A549 (cell line): ENCODE results near the gene NKX3-2. TPM values are rescaled to one million over a fixed set of nuclear protein-coding genes. Genes with fewer than 3 reads are reported as not detected.

Experiments used
- ATAC-seq, 2 experiments: fragments of 200-7000 bp in 1 of 2; fragments of >200 bp in 1 of 2; cut with Nextera tagmentation in 1 of 2; cut with Tn5 transposase in 1 of 2; 3 replicates each; pipeline versions ENCODE4 v1.8.0 to v1.9.1; 2018 to 2020; ENCODE audit warnings: mild to moderate bottlenecking in 1 of 2, moderate library complexity in 1 of 2
- CTCF ChIA-PET: fragments of 300-600 bp; sonication (Branson Sonifier 250); formaldehyde crosslinking; extraction: SDS; loops from one replicate; lab custom pipeline; 2021; ENCODE audit warnings: antibody characterized with exemption, inconsistent platforms; lab: Yijun Ruan, JAX
- POLR2A ChIA-PET: fragments of 350-600 bp; formaldehyde crosslinking; extraction: SDS; loops from one replicate; lab custom pipeline; 2021; ENCODE audit warnings: antibody characterized with exemption, inconsistent platforms; lab: Yijun Ruan, JAX
- DNase-seq, 2 experiments: peaks; one replicate each; pipeline versions ENCODE4 v3.0.0 to v3.0.0-alpha.2; 2011 to 2016; ENCODE audit warnings: low read depth in 1 of 2, low spot score in 1 of 2
- FAIRE-seq: peaks from 2 replicates; lab custom pipeline; 2011; peaks lifted over from hg19 to GRCh38; lab: Jason Lieb, UNC
- H3K27ac ChIP-seq, 2 experiments: fragments of >200 bp; sonication (Bioruptor Twin); formaldehyde crosslinking; 3 replicates each; pipeline ENCODE4 v1.5.1; 2016 to 2017
- H3K4me1 ChIP-seq: fragments of >200 bp; sonication (Bioruptor Twin); formaldehyde crosslinking; 3 replicates; pipeline ENCODE4 v1.6.1; 2016
- H3K4me2 ChIP-seq: fragments of >200 bp; sonication (Bioruptor Twin); formaldehyde crosslinking; 3 replicates; pipeline ENCODE4 v1.6.1; 2016
- H3K4me3 ChIP-seq: fragments of >200 bp; sonication (Bioruptor Twin); formaldehyde crosslinking; 3 replicates; pipeline ENCODE4 v1.5.1; 2016
- H3K9me3 ChIP-seq: fragments of >200 bp; sonication (Bioruptor Twin); formaldehyde crosslinking; 3 replicates; pipeline ENCODE4 v1.6.1; 2016
- CEBPB ChIP-seq, 2 experiments: fragments of >200 bp in 1 of 2; sonication (Bioruptor Twin) in 1 of 2; formaldehyde crosslinking in 1 of 2; IDR thresholded peaks; 2 replicates each; pipeline ENCODE4 v1.6.1; 2012 to 2016
- CHD2 ChIP-seq: fragments of 150-350 bp; IDR thresholded peaks from 2 replicates; pipeline ENCODE4 v1.6.1; 2014; ENCODE audit warnings: low read length; ENCODE audit not compliant: partially characterized antibody
- CTCF ChIP-seq: fragments of >200 bp; sonication (Bioruptor Twin); formaldehyde crosslinking; IDR thresholded peaks from 3 replicates; pipeline ENCODE4 v1.5.1; 2016
- EHF ChIP-seq: fragments of 250-450 bp; sonication (Bioruptor Pico); IDR thresholded peaks from 2 replicates; pipeline ENCODE4 v1.5.0; 2020; ENCODE audit warnings: mild to moderate bottlenecking
- ELK1 ChIP-seq: fragments of 150-350 bp; IDR thresholded peaks from 2 replicates; pipeline ENCODE4 v1.6.1; 2014; ENCODE audit warnings: low read depth, mild to moderate bottlenecking, low read length
- ESRRA ChIP-seq: fragments of 150-350 bp; IDR thresholded peaks from 2 replicates; pipeline ENCODE4 v1.6.1; 2014; ENCODE audit warnings: mild to moderate bottlenecking, low read length, borderline replicate concordance
- FOSL2 ChIP-seq, 2 experiments: fragments of 450-650 bp in 1 of 2; fragments of >200 bp in 1 of 2; sonication (Bioruptor Twin) in 1 of 2; formaldehyde crosslinking; IDR thresholded peaks; 2 replicates each; pipeline versions ENCODE4 v1.5.0 to v1.6.1; 2016 to 2020; ENCODE audit warnings: mild to moderate bottlenecking in 1 of 2, moderate library complexity in 1 of 2
- GATA3 ChIP-seq: IDR thresholded peaks from 2 replicates; pipeline ENCODE4 v1.6.1; 2012; ENCODE audit warnings: borderline replicate concordance
- HEYL ChIP-seq: fragments of 250-450 bp; sonication (Bioruptor Pico); IDR thresholded peaks from 2 replicates; pipeline ENCODE4 v1.8.0; 2021; ENCODE audit warnings: mild to moderate bottlenecking, moderate library complexity
- HMGXB4 ChIP-seq: fragments of 250-450 bp; sonication (Bioruptor Pico); IDR thresholded peaks from 2 replicates; pipeline ENCODE4 v1.5.0; 2021; ENCODE audit warnings: mild to moderate bottlenecking, moderate library complexity, borderline replicate concordance
- HOXA7 ChIP-seq: fragments of 250-450 bp; sonication (Bioruptor Pico); IDR thresholded peaks from 2 replicates; pipeline ENCODE4 v1.5.0; 2020; ENCODE audit warnings: mild to moderate bottlenecking, moderate library complexity
- HOXB13 ChIP-seq: fragments of 250-450 bp; sonication (Bioruptor Pico); IDR thresholded peaks from 2 replicates; pipeline ENCODE4 v1.5.0; 2020; ENCODE audit warnings: low read depth, mild to moderate bottlenecking, moderate library complexity
- JUN ChIP-seq, 2 experiments: fragments of >200 bp; sonication (Bioruptor Twin); formaldehyde crosslinking; IDR thresholded peaks; 2 replicates in 1 of 2; 3 replicates in 1 of 2; pipeline ENCODE4 v1.6.1; 2016 to 2017
- JUNB ChIP-seq: fragments of >200 bp; sonication (Bioruptor Twin); formaldehyde crosslinking; IDR thresholded peaks from 2 replicates; pipeline ENCODE4 v1.6.1; 2016
- KDM5A ChIP-seq: fragments of 200-600 bp; sonication (generic); IDR thresholded peaks from 2 replicates; pipeline ENCODE4 v1.6.1; 2016; ENCODE audit warnings: antibody characterized with exemption, mild to moderate bottlenecking
- MAX ChIP-seq: IDR thresholded peaks from 2 replicates; pipeline ENCODE4 v1.6.1; 2012
- MAZ ChIP-seq: fragments of 150-350 bp; IDR thresholded peaks from 2 replicates; pipeline ENCODE4 v1.6.1; 2014; ENCODE audit warnings: antibody characterized with exemption, low read depth, low read length, borderline replicate concordance
- MYC ChIP-seq: IDR thresholded peaks from 2 replicates; pipeline ENCODE4 v1.6.1; 2012; ENCODE audit warnings: mild to moderate bottlenecking, inconsistent platforms, low read length, improper control_type of control experiment, borderline replicate concordance
- NPAS2 ChIP-seq: fragments of 250-450 bp; sonication (Bioruptor Pico); IDR thresholded peaks from 2 replicates; pipeline ENCODE4 v1.8.0; 2022; ENCODE audit warnings: mild to moderate bottlenecking, moderate library complexity, borderline replicate concordance
- NR3C1 ChIP-seq: fragments of >200 bp; sonication (Bioruptor Twin); formaldehyde crosslinking; IDR thresholded peaks from 3 replicates; pipeline ENCODE4 v1.6.1; 2017
- PBX3 ChIP-seq: IDR thresholded peaks from 2 replicates; pipeline ENCODE4 v1.6.1; 2012
- PHF8 ChIP-seq: fragments of 200-600 bp; sonication (generic); IDR thresholded peaks from 2 replicates; pipeline ENCODE4 v1.6.1; 2016; ENCODE audit warnings: low read depth, mild to moderate bottlenecking, antibody characterized with exemption, moderate library complexity, borderline replicate concordance
- RARB ChIP-seq: fragments of 250-450 bp; sonication (Bioruptor Pico); IDR thresholded peaks from 2 replicates; pipeline ENCODE4 v1.8.0; 2021; ENCODE audit warnings: mild to moderate bottlenecking, moderate library complexity
- RCOR1 ChIP-seq: fragments of 150-350 bp; IDR thresholded peaks from 2 replicates; pipeline ENCODE4 v1.6.1; 2014; ENCODE audit warnings: antibody characterized with exemption, low read length, low read depth
- RFX5 ChIP-seq: fragments of 450-650 bp; IDR thresholded peaks from 2 replicates; pipeline ENCODE4 v1.7.1; 2014; ENCODE audit warnings: antibody characterized with exemption, mild to moderate bottlenecking, moderate library complexity
- TFCP2L1 ChIP-seq: fragments of 250-450 bp; sonication (Bioruptor Pico); IDR thresholded peaks from 2 replicates; pipeline ENCODE4 v1.5.0; 2021; ENCODE audit warnings: mild to moderate bottlenecking
- TP53 ChIP-seq: fragments of 250-450 bp; sonication (Bioruptor Pico); IDR thresholded peaks from 2 replicates; pipeline ENCODE4 v1.5.0; 2021; ENCODE audit warnings: mild to moderate bottlenecking, moderate library complexity
- USF2 ChIP-seq: fragments of 450-650 bp; IDR thresholded peaks from 2 replicates; pipeline ENCODE4 v1.6.1; 2014; ENCODE audit warnings: antibody characterized with exemption
- WGBS: methylation state at CpG from one replicate; pipeline ENCODE4 v1.1.6; 2017; ENCODE audit errors: missing lambda C conversion rate; 5-methylcytosine and 5-hydroxymethylcytosine counted together
- polyA plus RNA-seq, 4 experiments: library from polyadenylated mRNA; depleted of rRNA in 3 of 4; stranded (reverse); fragments of >200 nt; fragmentation: RNase III in 1 of 4; extraction: RNeasy Plus Mini Kit Qiagen cat#74134 plus additional on column Dnase treatment in 1 of 4; gene quantifications; 2 replicates in 3 of 4; 3 replicates in 1 of 4; pipeline ENCODE4 v1.2.3, GENCODE V29; 2011 to 2017

NKX3-2 gene
- polyA plus RNA-seq, 2 of the 4 experiments (the other 2 are of a cell fraction), result 0.06 to 0.44 TPM

GRCh38 chr4:13535118-13535517, 9.2 kb downstream of the NKX3-2 start:
- Histone ChIP-seq H3K4me1 (no peaks in the 10 kb centered on the region), H3K9me3 (no peaks in the 10 kb centered on the region), H3K4me3 (no peak overlapping the region), H3K27ac (no peak overlapping the region), H3K4me2 (no peak overlapping the region)
- ATAC-seq (no peak), FAIRE-seq (no peak), DNase-seq (no peak)
- CTCF ChIA-PET, result interaction anchor here (1.0 kb wide), 1 partner anchor 683 kb away, joined by 4 read pairs; no protein-coding TSS in a partner anchor
- TF ChIP-seq MYC, result no peak
- TF ChIP-seq RFX5, result no peak
- no peak for TF ChIP-seq MAX
- no peak for TF ChIP-seq PBX3
- no peak for TF ChIP-seq RARB (CRISPR knock-in tag)
- TF ChIP-seq FOSL2 (IDR thresholded peaks at IDR 0.05), result no peak
- TF ChIP-seq FOSL2 (CRISPR knock-in tag; IDR thresholded peaks at IDR 0.05), result no peak
- TF ChIP-seq RCOR1, result no peak
- no peak for TF ChIP-seq USF2
- no peak for TF ChIP-seq CTCF
- no peak for TF ChIP-seq TFCP2L1
- no peak for TF ChIP-seq HMGXB4 (CRISPR knock-in tag)
- TF ChIP-seq EHF (CRISPR knock-in tag), result no peak
- TF ChIP-seq CHD2, result no peak
- TF ChIP-seq JUN (IDR thresholded peaks at IDR 0.05), result no peak
- no peak for TF ChIP-seq ESRRA
- TF ChIP-seq HEYL (CRISPR knock-in tag), result no peak
- no peak for TF ChIP-seq MAZ
- TF ChIP-seq TP53 (CRISPR knock-in tag), result no peak
- POLR2A ChIA-PET, result no interaction called here
- WGBS, result 76% methylated on average over 18 of the region's 18 CpGs

- DNase-seq (no peak), ATAC-seq (no peak), FAIRE-seq (no peak)
- WGBS, result 74% methylated on average over 14 of the region's 32 CpGs
- no peaks in the 10 kb centered on the region for H3K9me3 ChIP-seq
- POLR2A ChIA-PET, result no interaction called here
- H3K4me2 ChIP-seq, result no peak overlapping the region
- CTCF ChIA-PET, result interaction anchor here (1.0 to 1.7 kb wide), 2 partner anchors 8 to 682 kb away, joined by 4 to 5 read pairs; no protein-coding TSS in a partner anchor
- no peak overlapping the region for H3K4me3 ChIP-seq
- no peaks in the 10 kb centered on the region for H3K4me1 ChIP-seq
- H3K27ac ChIP-seq, result no peak overlapping the region
- no peak for TF ChIP-seq NPAS2 (CRISPR knock-in tag)
- no peak for TF ChIP-seq GATA3
- TF ChIP-seq RFX5, result no peak
- TF ChIP-seq JUN (IDR thresholded peaks at IDR 0.05), result no peak
- no peak for TF ChIP-seq CHD2
- TF ChIP-seq PHF8, result no peak
- TF ChIP-seq HOXB13 (CRISPR knock-in tag), result no peak
- TF ChIP-seq KDM5A, result no peak
- no peak for TF ChIP-seq NR3C1
- no peak for TF ChIP-seq CTCF
- no peak for TF ChIP-seq ELK1
- no peak for TF ChIP-seq MAZ
- no peak for TF ChIP-seq JUNB
- TF ChIP-seq CEBPB (IDR thresholded peaks at IDR 0.05), result no peak
- TF ChIP-seq HOXA7, result no peak
Measured at GRCh38 chr4:13534344-13535063, 9.8 kb downstream of the NKX3-2 start.
